Common myeloid progenitor, CD34-positive (primary cell): ENCODE data around the gene LAMTOR5.
"Not testable (repeated sequence)": the region's sequence is repeated elsewhere in the genome, so short reads cannot be mapped to it uniquely, and the experiment has no call there.

Source experiments
- CTCF ChIA-PET: fragments of 350-600 bp; sonication (Branson Sonifier 250); formaldehyde crosslinking; loops from one replicate; lab custom pipeline; 2021; ENCODE audit warnings: antibody characterized with exemption; lab: Charles Lee
- POLR2A ChIA-PET: fragments of 350-600 bp; sonication (Branson Sonifier 250); formaldehyde crosslinking; loops from one replicate; lab custom pipeline; 2021; ENCODE audit warnings: antibody characterized with exemption; lab: Charles Lee
- DNase-seq, 3 donors: peaks; one replicate each; pipeline versions ENCODE4 v3.0.0 to v3.0.0-alpha.2; 2013
- H3K27ac ChIP-seq, 2 experiments: 1 replicate in 1 of 2; 2 replicates in 1 of 2; pipeline ENCODE4 v1.7.0; 2013; ENCODE audit warnings: inconsistent platforms in 2 of 2, low read length in 2 of 2, mild to moderate bottlenecking in 2 of 2, low read depth in 1 of 2, moderate library complexity in 1 of 2; ENCODE audit not compliant: severe bottlenecking in 2 of 2, insufficient read depth in 1 of 2, poor library complexity in 1 of 2
- H3K27me3 ChIP-seq, 5 experiments: replicated peaks in 2 of 5; 1 replicate in 3 of 5; 2 replicates in 2 of 5; pipeline versions ENCODE4 v1.6.1 to v1.7.0; 2013; ENCODE audit warnings: low read length in 4 of 5, mild to moderate bottlenecking in 2 of 5, moderate library complexity in 2 of 5, inconsistent platforms in 1 of 5; ENCODE audit not compliant: insufficient read depth in 5 of 5, control insufficient read depth in 4 of 5
- H3K36me3 ChIP-seq, 4 experiments: 1 replicate in 2 of 4; 2 replicates in 2 of 4; pipeline versions ENCODE4 v1.6.1 to v1.7.0; 2013; ENCODE audit warnings: low read length in 3 of 4, control low read depth in 1 of 4, mild to moderate bottlenecking in 1 of 4; ENCODE audit not compliant: control insufficient read depth in 4 of 4, insufficient read depth in 4 of 4
- H3K4me1 ChIP-seq, 4 experiments: 1 replicate in 3 of 4; 2 replicates in 1 of 4; pipeline versions ENCODE4 v1.6.1 to v1.7.1; 2013; ENCODE audit warnings: low read length in 3 of 4, mild to moderate bottlenecking in 3 of 4, control low read depth in 1 of 4, inconsistent platforms in 1 of 4, moderate library complexity in 1 of 4; ENCODE audit not compliant: control insufficient read depth in 4 of 4, insufficient read depth in 4 of 4; ENCODE audit errors: control extremely low read depth in 1 of 4
- H3K4me3 ChIP-seq, 7 experiments: 1 replicate in 4 of 7; 2 replicates in 3 of 7; pipeline versions ENCODE4 v1.5.1 to v1.7.0; 2013; ENCODE audit warnings: mild to moderate bottlenecking in 7 of 7, low read length in 6 of 7, moderate library complexity in 6 of 7, inconsistent platforms in 2 of 7, low read depth in 2 of 7, control low read depth in 1 of 7; ENCODE audit not compliant: insufficient read depth in 4 of 7, control insufficient read depth in 1 of 7; ENCODE audit errors: extremely low read depth in 1 of 7
- H3K9me3 ChIP-seq, 5 experiments: 1 replicate in 4 of 5; 2 replicates in 1 of 5; pipeline versions ENCODE4 v1.6.1 to v1.7.1; 2013; ENCODE audit warnings: low read length in 4 of 5, mild to moderate bottlenecking in 2 of 5, inconsistent platforms in 1 of 5, low read depth in 1 of 5, moderate library complexity in 1 of 5; ENCODE audit not compliant: control insufficient read depth in 4 of 5, insufficient read depth in 2 of 5; ENCODE audit errors: control extremely low read depth in 1 of 5
- WGBS: methylation state at CpG from one replicate; pipeline ENCODE4 v1.1.5; 2013; ENCODE audit not compliant: insufficient coverage; 5-methylcytosine and 5-hydroxymethylcytosine counted together

The LAMTOR5 gene

DNA sequence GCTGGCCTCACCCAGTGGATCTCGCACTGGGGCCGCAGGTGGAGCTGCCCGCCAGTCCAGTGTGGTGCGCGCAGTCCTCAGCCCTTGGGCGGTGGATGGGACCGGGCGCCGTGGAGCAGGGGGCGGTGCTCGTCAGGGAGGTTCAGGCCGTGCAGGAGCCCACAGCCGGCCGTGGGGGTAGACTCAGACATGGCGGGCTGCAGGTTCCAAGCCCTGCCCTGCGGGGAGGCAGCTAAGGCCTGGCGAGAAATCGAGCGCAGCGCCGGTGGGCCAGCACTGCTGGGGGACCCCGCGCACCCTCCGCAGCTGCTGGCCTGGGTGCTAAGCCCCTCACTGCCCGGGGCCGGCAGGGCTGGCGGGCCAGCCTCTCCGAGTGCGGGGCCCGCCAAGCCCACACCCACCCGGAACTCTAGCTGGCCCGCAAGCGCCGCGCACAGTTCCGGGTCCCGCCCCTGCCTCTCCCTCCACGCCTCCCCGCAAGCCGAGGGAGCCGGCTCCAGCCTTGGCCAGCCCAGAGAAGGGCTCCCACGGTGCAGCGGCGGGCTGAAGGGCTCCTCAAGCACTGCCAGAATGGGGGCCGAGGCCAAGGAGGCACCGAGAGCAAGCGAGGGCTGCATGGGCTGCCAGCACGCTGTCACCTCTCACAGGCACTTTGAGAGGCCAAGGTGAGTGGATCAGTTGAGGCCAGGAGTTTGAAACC, 11.1 kb downstream of the LAMTOR5 start:
- DNase-seq, H3K9me3 ChIP-seq, H3K27ac ChIP-seq, H3K27me3 ChIP-seq, H3K4me3 ChIP-seq, H3K4me1 ChIP-seq, POLR2A ChIA-PET: not testable (repeated sequence)
- CTCF ChIA-PET = interaction anchor here (1.6 kb wide), 1 partner anchor 10 kb away, joined by 4 read pairs; no protein-coding TSS in a partner anchor
- 97% methylated on average over 33 of the region's 48 CpGs for WGBS
- H3K36me3 ChIP-seq = peaks cover 8 to 20% (median 14%) of the 10 kb centered on the region in 4 experiments

DNA sequence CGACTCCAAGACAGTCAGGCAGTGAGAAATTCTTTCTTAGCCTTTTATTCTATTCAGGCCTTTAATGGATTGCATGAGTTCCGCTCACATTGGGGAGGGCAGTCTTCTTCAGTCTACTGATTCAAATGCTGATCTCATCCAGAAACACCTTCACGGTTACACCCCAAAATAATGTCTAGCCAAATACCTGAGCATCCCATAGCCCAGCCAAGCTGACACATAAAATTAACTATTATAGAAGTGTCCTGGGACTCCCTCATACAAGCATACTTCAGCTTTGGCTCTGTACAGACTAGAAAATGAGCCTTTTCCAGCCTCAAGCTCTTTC, 13.0 kb downstream of the LAMTOR5 start:
- DNase-seq = no peak
- no peaks in the 10 kb centered on the region for H3K27me3 ChIP-seq
- no peak overlapping the region for H3K27ac ChIP-seq
- ChIA-PET POLR2A (no interaction called here), CTCF (no interaction called here)
- H3K36me3 ChIP-seq = peaks cover 1 to 8% (median 4%) of the 10 kb centered on the region in 4 experiments
- WGBS = 96% methylated on average over 3 of the region's 3 CpGs
- H3K4me1 ChIP-seq = no peaks in the 10 kb centered on the region
- H3K9me3 ChIP-seq = no peaks in the 10 kb centered on the region
- H3K4me3 ChIP-seq = no peak overlapping the region

DNA sequence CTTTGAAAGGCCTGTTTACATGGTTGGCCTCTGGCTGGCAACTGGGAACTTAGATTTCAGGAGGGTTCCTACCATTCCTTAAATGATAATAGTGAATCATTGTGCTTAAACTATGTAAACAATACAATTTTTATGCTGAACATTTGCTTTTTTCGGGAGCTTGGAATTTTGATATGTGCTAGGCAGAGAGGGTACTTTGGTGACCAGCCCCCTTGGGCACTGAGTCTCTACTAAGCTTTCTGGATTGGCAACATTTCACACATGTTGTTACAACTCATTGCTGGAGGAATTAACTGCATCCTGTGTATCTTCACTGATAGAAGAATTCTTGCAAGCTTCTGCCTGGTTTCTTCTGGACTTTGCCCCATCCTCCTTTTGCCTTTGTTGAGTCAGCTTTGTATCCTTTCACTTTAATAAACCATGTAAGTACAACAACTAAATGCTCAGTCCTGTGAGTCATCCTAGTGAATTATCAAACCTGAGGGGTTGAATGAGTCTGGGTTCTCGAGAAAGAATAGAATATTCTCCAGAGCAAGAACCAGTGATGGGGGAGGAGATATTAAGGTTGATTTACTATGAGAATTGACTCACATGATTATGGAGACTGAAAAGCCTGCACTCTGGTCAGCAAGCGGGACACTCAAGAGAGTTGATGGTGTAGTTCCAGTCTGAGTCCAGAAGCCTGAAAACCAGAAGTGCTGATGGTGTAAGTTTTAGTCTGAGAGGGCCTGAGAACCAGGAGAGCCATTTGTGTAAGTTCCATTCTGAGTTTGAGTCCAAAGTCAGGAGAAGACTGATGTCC, 13.6 kb downstream of the LAMTOR5 start:
- WGBS = 100% methylated on average over 3 of the region's 3 CpGs
- no peaks in the 10 kb centered on the region for H3K4me1 ChIP-seq
- ChIA-PET CTCF (no interaction called here), POLR2A (no interaction called here)
- no peak overlapping the region for H3K4me3 ChIP-seq
- H3K27ac ChIP-seq = no peak overlapping the region
- DNase-seq = no peak
- no peaks in the 10 kb centered on the region for H3K27me3 ChIP-seq
- no peaks in the 10 kb centered on the region for H3K9me3 ChIP-seq
- H3K36me3 ChIP-seq = peaks cover 0 to 5% (median 3%) of the 10 kb centered on the region in 4 experiments

DNA sequence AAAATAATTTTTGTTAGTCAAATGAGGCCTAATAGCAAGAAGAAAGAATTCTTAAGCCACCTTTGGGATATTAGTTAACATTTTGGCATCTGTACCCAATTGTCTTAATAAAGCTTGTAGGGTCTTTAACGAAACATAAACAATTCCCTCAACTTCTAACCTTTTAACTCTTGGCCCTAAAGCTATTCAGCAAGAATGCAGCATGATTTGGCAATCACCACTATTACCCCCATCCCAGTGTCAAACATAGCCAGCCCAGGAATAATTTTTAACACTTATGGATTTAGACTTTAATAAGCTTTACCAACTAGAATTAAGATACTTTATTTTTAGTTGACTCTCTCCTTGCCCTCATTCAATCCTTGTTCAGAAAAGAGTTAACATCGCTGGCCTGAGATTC, 14.2 kb downstream of the LAMTOR5 start:
- H3K27ac ChIP-seq = no peak overlapping the region
- ChIA-PET POLR2A (no interaction called here), CTCF (no interaction called here)
- DNase-seq = no peak
- 100% methylated on average over 1 of the region's 2 CpGs for WGBS
- no peaks in the 10 kb centered on the region for H3K27me3 ChIP-seq
- no peaks in the 10 kb centered on the region for H3K9me3 ChIP-seq
- no peak overlapping the region for H3K4me3 ChIP-seq
- peaks cover 0 to 5% (median 3%) of the 10 kb centered on the region in 4 experiments for H3K36me3 ChIP-seq
- H3K4me1 ChIP-seq = no peaks in the 10 kb centered on the region

DNA sequence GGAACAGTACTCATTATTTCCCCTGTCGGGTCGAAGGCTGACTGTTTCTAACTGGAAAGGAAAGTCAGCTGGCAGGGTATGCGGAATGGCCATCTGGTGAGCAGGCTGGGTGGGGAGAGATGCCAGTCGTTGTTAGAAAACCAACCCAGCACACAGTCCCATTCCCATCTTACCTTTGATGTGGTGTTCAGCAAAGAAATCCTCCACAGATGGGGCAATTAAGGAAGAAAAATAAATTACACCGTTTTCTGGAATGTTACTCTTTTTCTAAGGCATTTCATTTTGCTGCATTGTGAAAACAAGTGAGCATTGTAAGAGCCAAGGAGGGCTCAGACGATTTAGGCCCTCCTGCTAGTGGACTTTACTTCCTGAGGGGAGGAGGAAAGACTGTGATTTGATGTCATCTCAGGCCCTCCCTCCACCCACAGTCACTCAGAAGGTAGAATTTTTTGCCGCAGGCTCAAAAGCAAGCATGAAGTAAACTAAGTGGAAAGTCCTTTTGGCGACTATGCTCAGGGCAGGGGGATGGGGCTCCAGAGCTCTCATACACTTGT, 16.7 kb downstream of the LAMTOR5 start, which contains the start of gene SLC16A4:
TSS of gene SLC16A4 (minus strand) at position 335 of the 554 bp plus-strand sequence. CDS start 1,703 bp downstream, outside the sequence.
- WGBS = 87% methylated on average over 4 of the region's 8 CpGs
- Histone ChIP-seq H3K36me3 (peaks cover 0 to 5% (median 3%) of the 10 kb centered on the region in 4 experiments), H3K27me3 (no peaks in the 10 kb centered on the region), H3K27ac (no peak within 1 kb of the TSS), H3K4me3 (no peak within 1 kb of the TSS), H3K9me3 (no peaks in the 10 kb centered on the region), H3K4me1 (no peaks in the 10 kb centered on the region)
- DNase-seq = no peak
- POLR2A ChIA-PET = no interaction called here
- CTCF ChIA-PET = no interaction called here

DNA sequence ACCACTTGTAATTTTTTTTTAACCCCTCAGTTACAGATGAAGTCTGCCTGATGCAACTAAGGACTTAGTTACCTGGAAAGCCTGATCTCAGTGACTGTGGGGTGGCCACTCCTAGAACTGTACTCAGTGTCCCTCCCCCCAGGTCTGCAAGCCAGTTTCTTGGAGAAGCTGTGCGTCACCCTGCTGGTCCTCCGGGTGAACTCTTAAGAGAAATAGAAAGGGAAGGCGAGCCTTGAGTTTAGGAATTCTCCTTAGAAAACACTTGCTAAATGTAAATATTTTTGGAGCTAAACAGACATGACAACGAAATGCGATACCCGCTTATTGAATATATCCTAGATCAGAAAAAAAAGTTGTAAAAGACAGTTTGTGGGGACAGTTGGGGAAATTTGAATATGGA, 17.4 kb downstream of the LAMTOR5 start:
- no peak overlapping the region for H3K27ac ChIP-seq
- H3K4me3 ChIP-seq = no peak overlapping the region
- POLR2A ChIA-PET = no interaction called here
- H3K4me1 ChIP-seq = no peaks in the 10 kb centered on the region
- CTCF ChIA-PET = no interaction called here
- H3K36me3 ChIP-seq = peaks cover 0 to 5% (median 3%) of the 10 kb centered on the region in 4 experiments
- 100% methylated on average over 1 of the region's 6 CpGs for WGBS
- H3K9me3 ChIP-seq = no peaks in the 10 kb centered on the region
- no peak for DNase-seq
- H3K27me3 ChIP-seq = no peaks in the 10 kb centered on the region
